ENCODE results near the gene PLA2G6. TPM values are rescaled to one million over a fixed set of nuclear protein-coding genes. Genes with fewer than 3 reads are reported as not detected.

Gene PLA2G6
- total RNA-seq, 2 donors from 2014 or later = 24.1 to 38.5 TPM

DNA sequence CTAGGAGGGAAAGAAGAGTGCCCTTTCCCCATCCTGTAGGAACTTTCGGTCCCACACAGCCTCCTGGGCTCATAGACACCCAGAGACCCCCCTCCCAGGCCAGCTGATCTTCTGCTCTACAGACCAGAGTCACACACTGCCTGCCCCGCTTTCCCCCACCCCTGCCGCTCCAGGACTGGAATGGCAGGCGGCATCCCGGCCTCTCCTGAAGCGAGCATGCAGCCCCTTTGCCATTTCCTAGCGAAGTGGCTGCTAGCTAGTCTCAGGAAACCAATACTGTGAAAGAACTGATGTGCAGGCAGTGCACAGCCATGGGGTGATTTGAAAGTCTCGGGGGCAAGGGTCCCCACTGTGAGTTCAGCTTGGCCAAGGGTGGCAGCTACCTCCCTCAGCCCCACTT, 116.1 kb downstream of the PLA2G6 start:
- no peak for DNase-seq
- H3K9me3 ChIP-seq = no peaks in the 10 kb centered on the region
- no peak overlapping the region for H3K9ac ChIP-seq (ENCODE audit: low read depth in 2 of 2, low read length in 2 of 2)
- H3K27me3 ChIP-seq = no peaks in the 10 kb centered on the region
- no peak overlapping the region for H3K27ac ChIP-seq
- peaks cover 5% of the 10 kb centered on the region for H3K36me3 ChIP-seq
- no peak overlapping the region for H3K4me3 ChIP-seq
- no peaks in the 10 kb centered on the region for H3K4me1 ChIP-seq
- intact Hi-C loops (cut with DNase I) = no loop called here
- TF ChIP-seq, protein P1, sequence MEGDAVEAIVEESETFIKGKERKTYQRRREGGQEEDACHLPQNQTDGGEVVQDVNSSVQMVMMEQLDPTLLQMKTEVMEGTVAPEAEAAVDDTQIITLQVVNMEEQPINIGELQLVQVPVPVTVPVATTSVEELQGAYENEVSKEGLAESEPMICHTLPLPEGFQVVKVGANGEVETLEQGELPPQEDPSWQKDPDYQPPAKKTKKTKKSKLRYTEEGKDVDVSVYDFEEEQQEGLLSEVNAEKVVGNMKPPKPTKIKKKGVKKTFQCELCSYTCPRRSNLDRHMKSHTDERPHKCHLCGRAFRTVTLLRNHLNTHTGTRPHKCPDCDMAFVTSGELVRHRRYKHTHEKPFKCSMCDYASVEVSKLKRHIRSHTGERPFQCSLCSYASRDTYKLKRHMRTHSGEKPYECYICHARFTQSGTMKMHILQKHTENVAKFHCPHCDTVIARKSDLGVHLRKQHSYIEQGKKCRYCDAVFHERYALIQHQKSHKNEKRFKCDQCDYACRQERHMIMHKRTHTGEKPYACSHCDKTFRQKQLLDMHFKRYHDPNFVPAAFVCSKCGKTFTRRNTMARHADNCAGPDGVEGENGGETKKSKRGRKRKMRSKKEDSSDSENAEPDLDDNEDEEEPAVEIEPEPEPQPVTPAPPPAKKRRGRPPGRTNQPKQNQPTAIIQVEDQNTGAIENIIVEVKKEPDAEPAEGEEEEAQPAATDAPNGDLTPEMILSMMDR (IDR thresholded peaks at IDR 0.05) = no peak

- H3K4me1 ChIP-seq = no peaks in the 10 kb centered on the region
- no peak overlapping the region for H3K4me3 ChIP-seq
- H3K36me3 ChIP-seq = peaks cover 5% of the 10 kb centered on the region
- intact Hi-C loops (cut with DNase I) = no loop called here
- no peak overlapping the region for H3K27ac ChIP-seq
- DNase-seq = no peak
- H3K9ac ChIP-seq (ENCODE audit: low read depth in 2 of 2, low read length in 2 of 2) = no peak overlapping the region
- no peaks in the 10 kb centered on the region for H3K27me3 ChIP-seq
- TF ChIP-seq, protein P1 (IDR thresholded peaks at IDR 0.05) = no peak
- no peaks in the 10 kb centered on the region for H3K9me3 ChIP-seq
Measured at GRCh38 chr22:38062791-38063190, 118.8 kb downstream of the PLA2G6 start.

Other genes with a start within 250 kb of the PLA2G6 start
- not detected for gene C22orf23, start 228.2 kb downstream of the PLA2G6 start, total RNA-seq
- gene POLR2F, start 228.1 kb downstream of the PLA2G6 start, total RNA-seq = 100 to 1,000 TPM in 1 of 2 donors, 10 to 100 TPM in 1; 52.5 to 110 TPM
- 1 to 10 TPM in 1 of 2 donors, under 1 TPM in 1; 0.57 to 3.4 TPM for gene SOX10, start 197.3 kb downstream of the PLA2G6 start, total RNA-seq
- 10 to 100 TPM; 27.6 to 47.2 TPM for gene PICK1, start 124.4 kb downstream of the PLA2G6 start, total RNA-seq
- under 1 TPM in 1 of 2 donors, not detected in 1; 0.27 TPM for gene SLC16A8, start 97.6 kb downstream of the PLA2G6 start, total RNA-seq
- 10 to 100 TPM; 59.1 to 76.6 TPM for gene BAIAP2L2, start 71.1 kb downstream of the PLA2G6 start, total RNA-seq
- 10 to 100 TPM in 1 of 2 donors, 1 to 10 TPM in 1; 5.2 to 41.7 TPM for gene MAFF, start 20.2 kb upstream of the PLA2G6 start, total RNA-seq
- gene TMEM184B, start 91.2 kb upstream of the PLA2G6 start, total RNA-seq = 10 to 100 TPM; 58.8 to 61.6 TPM
- gene CSNK1E, start 135.6 kb upstream of the PLA2G6 start, total RNA-seq = 10 to 100 TPM; 97.0 to 97.2 TPM

Measured in colonic mucosa (tissue), 4 donors.